ENCODE results near the gene PTCHD1.

DNA sequence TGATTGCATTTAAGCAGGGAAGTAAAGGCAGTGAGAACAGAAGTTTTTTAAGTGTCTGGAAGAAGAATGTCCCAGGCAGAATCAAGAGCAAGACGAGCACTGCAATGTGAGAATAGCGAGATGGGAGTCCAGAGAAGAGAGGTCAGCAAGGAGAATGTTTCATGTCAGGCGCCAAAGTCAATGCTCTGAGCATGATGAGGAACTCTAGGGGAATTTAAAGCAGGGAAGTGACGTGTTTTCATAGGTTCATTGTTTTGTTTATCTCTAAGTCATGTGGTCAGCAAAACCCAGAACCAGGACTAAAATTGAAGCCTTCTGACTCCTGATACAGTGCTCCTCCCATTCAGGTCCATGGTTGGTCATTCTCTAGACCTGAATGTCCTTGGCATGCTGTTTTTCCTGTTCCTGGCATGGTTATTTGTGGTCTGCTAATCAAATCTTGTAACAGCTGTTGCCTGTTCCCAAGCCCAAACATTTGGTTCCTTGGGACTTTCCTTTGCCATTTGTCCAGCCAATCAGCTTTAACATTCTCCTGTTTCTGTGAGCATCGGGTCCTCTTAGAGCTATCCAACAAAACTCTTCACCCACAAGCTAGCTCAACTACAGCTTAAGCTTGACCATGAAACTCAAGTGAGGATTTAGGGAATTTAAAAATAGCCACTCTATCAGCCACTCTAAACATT, 37.7 kb downstream of the PTCHD1 start:
- TF ChIP-seq BHLHE40 (IDR thresholded peaks at IDR 0.05; ENCODE audit: low read depth, low read length) (no peak), POLR2A (IDR thresholded peaks at IDR 0.05; ENCODE audit: low read depth, low read length) (no peak)
